CD4-positive, alpha-beta T cell (primary cell): ENCODE data around the gene COPS8. TPM values are rescaled to one million over a fixed set of nuclear protein-coding genes. Genes with fewer than 3 reads are reported as not detected.

ENCODE experiments used
- ATAC-seq: fragments of 200-7000 bp; cut with Tn5 transposase; one replicate; pipeline ENCODE4 v1.10.0; 2022; ENCODE audit warnings: mild to moderate bottlenecking; ENCODE audit not compliant: poor library complexity
- CTCF ChIA-PET: fragments of 350-600 bp; sonication (Branson Sonifier 250); formaldehyde crosslinking; loops from one replicate; lab custom pipeline; 2021; ENCODE audit warnings: antibody characterized with exemption, inconsistent platforms; lab: Charles Lee
- POLR2A ChIA-PET: fragments of 350-600 bp; sonication (Branson Sonifier 250); formaldehyde crosslinking; loops from one replicate; lab custom pipeline; 2021; ENCODE audit warnings: antibody characterized with exemption, inconsistent platforms; lab: Charles Lee
- DNase-seq, 14 experiments: peaks; one replicate each; pipeline ENCODE4 v3.0.0-alpha.2; 2013 to 2020; ENCODE audit warnings: mixed read lengths in 2 of 14
- H3K27ac ChIP-seq, 2 donors: one replicate each; pipeline versions ENCODE4 v1.5.1 to v1.7.0; 2013; ENCODE audit warnings: low read length in 2 of 2, low read depth in 1 of 2, mild to moderate bottlenecking in 1 of 2
- H3K27me3 ChIP-seq, 2 experiments: 1 replicate in 1 of 2; 2 replicates in 1 of 2; pipeline versions ENCODE4 v1.6.1 to v1.7.0; 2013; ENCODE audit warnings: low read length in 2 of 2, control low read depth in 1 of 2, mild to moderate bottlenecking in 1 of 2, moderate library complexity in 1 of 2; ENCODE audit not compliant: insufficient read depth in 2 of 2, control insufficient read depth in 1 of 2
- H3K36me3 ChIP-seq: one replicate; pipeline ENCODE4 v1.6.1; 2013; ENCODE audit warnings: low read length, control low read depth; ENCODE audit not compliant: insufficient read depth
- H3K4me1 ChIP-seq: one replicate; pipeline ENCODE4 v1.6.1; 2013; ENCODE audit warnings: low read length, control low read depth; ENCODE audit not compliant: insufficient read depth
- H3K4me3 ChIP-seq: one replicate; pipeline ENCODE4 v1.5.1; 2013; ENCODE audit warnings: mild to moderate bottlenecking, low read length, moderate library complexity
- H3K9me3 ChIP-seq, 2 experiments: 1 replicate in 1 of 2; 2 replicates in 1 of 2; pipeline versions ENCODE4 v1.6.1 to v1.7.0; 2013; ENCODE audit warnings: low read length in 2 of 2, mild to moderate bottlenecking in 2 of 2, control low read depth in 1 of 2, moderate library complexity in 1 of 2; ENCODE audit not compliant: control insufficient read depth in 1 of 2, insufficient read depth in 1 of 2
- H3K27ac Mint-ChIP-seq: one replicate; pipeline ENCODE4 v1.8.0; 2020; ENCODE audit warnings: mixed read lengths
- H3K27me3 Mint-ChIP-seq: one replicate; pipeline ENCODE4 v1.8.0; 2021; ENCODE audit warnings: mixed read lengths
- H3K36me3 Mint-ChIP-seq: one replicate; pipeline ENCODE4 v1.8.0; 2021; ENCODE audit warnings: low read depth, mixed read lengths
- H3K4me1 Mint-ChIP-seq: one replicate; pipeline ENCODE4 v1.8.0; 2021; ENCODE audit warnings: low read depth, mixed read lengths
- H3K4me3 Mint-ChIP-seq: one replicate; pipeline ENCODE4 v1.8.0; 2020; ENCODE audit warnings: mild to moderate bottlenecking, mixed read lengths
- H3K9me3 Mint-ChIP-seq: one replicate; pipeline ENCODE4 v1.8.0; 2020; ENCODE audit warnings: mixed read lengths
- CTCF ChIP-seq: fragments of 200-600 bp; IDR thresholded peaks from one replicate; pipeline ENCODE4 v1.8.0; 2022; ENCODE audit warnings: antibody characterized with exemption, mild to moderate bottlenecking
- intact Hi-C, 2 experiments: fragments of 100-400 bp; cut with DNase I in 1 of 2; cut with micrococcal nuclease in 1 of 2; formaldehyde crosslinking; loops; one replicate each; pipeline versions ENCODE4 v1.15.1 to v1.9.0; 2023 to 2025; cut with DNase I, micrococcal nuclease
- total RNA-seq, 174 experiments: library from RNA in 2 of 174; stranded (reverse) in 2 of 174; gene quantifications; one replicate each; pipeline ENCODE4 v1.2.3 and lab custom pipeline; 2021 to 2026

Gene COPS8
- total RNA-seq, 2 experiments from 2014 or later: 47.9 to 51.7 TPM

- DNase-seq (no peak), ATAC-seq (no peak)
- H3K4me3 Mint-ChIP-seq: no peak overlapping the region
- ChIA-PET CTCF (no interaction called here), POLR2A (no interaction called here)
- Histone ChIP-seq H3K4me1 (no peaks in the 10 kb centered on the region), H3K36me3 (no peaks in the 10 kb centered on the region), H3K4me3 (no peak overlapping the region), H3K9me3 (no peaks in the 10 kb centered on the region), H3K27me3 (no peaks in the 10 kb centered on the region), H3K27ac (no peak overlapping the region)
- H3K36me3 Mint-ChIP-seq: no peaks in the 10 kb centered on the region
- no peaks in the 10 kb centered on the region for H3K27me3 Mint-ChIP-seq
- no peaks in the 10 kb centered on the region for H3K9me3 Mint-ChIP-seq
- intact Hi-C loops: loop anchor here in 1 of 2 experiments (5.0 kb wide), 1 partner anchor 1306 kb away; no protein-coding TSS in a partner anchor
- H3K27ac Mint-ChIP-seq: no peak overlapping the region
- TF ChIP-seq CTCF: no peak
- no peaks in the 10 kb centered on the region for H3K4me1 Mint-ChIP-seq
These were observed 12.1 kb upstream of the COPS8 start for GRCh38 chr2:237073552-237073951.

GRCh38 chr2:237074211-237074993, 11.3 kb upstream of the COPS8 start:
- TF ChIP-seq CTCF: no peak
- no peaks in the 10 kb centered on the region for H3K4me1 Mint-ChIP-seq
- ATAC-seq (no peak), DNase-seq (no peak)
- H3K36me3 ChIP-seq: no peaks in the 10 kb centered on the region
- H3K4me3 Mint-ChIP-seq: no peak overlapping the region
- H3K9me3 Mint-ChIP-seq: no peaks in the 10 kb centered on the region
- H3K27me3 Mint-ChIP-seq: no peaks in the 10 kb centered on the region
- no peak overlapping the region for H3K27ac ChIP-seq
- intact Hi-C loops: loop anchor here in 1 of 2 experiments (5.0 kb wide), 1 partner anchor 1307 kb away; no protein-coding TSS in a partner anchor
- H3K36me3 Mint-ChIP-seq: no peaks in the 10 kb centered on the region
- no peaks in the 10 kb centered on the region for H3K27me3 ChIP-seq
- no peaks in the 10 kb centered on the region for H3K4me1 ChIP-seq
- ChIA-PET CTCF (no interaction called here), POLR2A (no interaction called here)
- H3K27ac Mint-ChIP-seq: no peak overlapping the region
- H3K9me3 ChIP-seq: no peaks in the 10 kb centered on the region
- no peak overlapping the region for H3K4me3 ChIP-seq

- H3K36me3 ChIP-seq: no peaks in the 10 kb centered on the region
- Mint-ChIP-seq H3K9me3 (no peaks in the 10 kb centered on the region), H3K4me3 (no peak overlapping the region), H3K4me1 (no peaks in the 10 kb centered on the region), H3K36me3 (no peaks in the 10 kb centered on the region), H3K27ac (no peak overlapping the region), H3K27me3 (no peaks in the 10 kb centered on the region)
- ChIA-PET POLR2A (no interaction called here), CTCF (no interaction called here)
- H3K27ac ChIP-seq: no peak overlapping the region
- DNase-seq (no peak), ATAC-seq (no peak)
- no peaks in the 10 kb centered on the region for H3K27me3 ChIP-seq
- TF ChIP-seq CTCF: no peak
- H3K4me1 ChIP-seq: no peaks in the 10 kb centered on the region
- no peaks in the 10 kb centered on the region for H3K9me3 ChIP-seq
- intact Hi-C loops: no loop called here
- no peak overlapping the region for H3K4me3 ChIP-seq
These were observed 9.7 kb upstream of the COPS8 start for GRCh38 chr2:237075749-237076599.
